Measurements from ENCODE around the gene WDFY3. TPM values are rescaled to one million over a fixed set of nuclear protein-coding genes. Genes with fewer than 3 reads are reported as not detected.

Gene WDFY3
- total and polyA plus RNA-seq, 9 of the 15 experiments (the other 6 are each of a cell fraction or from before 2014, with no cell fraction given), result 0.58 to 13.5 (median 9.4) TPM

DNA sequence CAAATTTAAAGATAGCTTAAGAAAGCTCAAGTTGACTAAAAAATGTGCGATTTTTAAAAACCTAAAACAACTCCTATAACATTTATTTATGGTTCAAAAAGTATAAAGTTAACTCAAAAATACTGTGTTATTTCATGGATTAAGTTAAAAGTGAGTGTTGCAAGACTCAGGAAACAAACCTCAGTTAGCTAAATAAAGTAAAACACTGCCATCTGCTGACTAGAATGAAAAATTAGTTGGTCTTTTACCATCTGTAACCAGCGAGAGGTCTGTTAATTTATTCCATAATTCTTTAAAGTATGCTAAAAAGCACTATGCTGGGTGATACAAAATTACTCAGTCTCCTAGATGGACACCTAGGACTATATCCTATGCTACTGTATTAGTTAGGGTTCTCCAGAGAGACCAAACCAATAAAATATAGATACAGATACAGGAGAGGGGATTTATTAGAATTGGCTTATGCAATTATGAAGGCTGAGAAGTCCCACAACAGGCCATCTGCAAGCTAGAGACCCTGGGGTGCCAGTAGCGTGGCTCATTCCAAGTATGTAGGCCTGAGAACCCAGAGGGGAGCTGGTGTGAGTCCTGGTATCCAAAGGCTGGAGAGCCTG lies 4.9 kb upstream of the WDFY3 start:
- ChIA-PET CTCF (ENCODE audit: low intra/inter-chr PET ratio) (interaction anchor here (0.6 to 3.8 kb wide), 6 partner anchors 192 to 1064 kb away, joined by 3 to 34 read pairs (median 4); no protein-coding TSS in a partner anchor), POLR2A (interaction anchor here (0.8 kb wide), 1 partner anchor 223 kb away, joined by 4 read pairs; no protein-coding TSS in a partner anchor)
- in situ Hi-C loops (cut with MboI) (loop anchor here (10.0 kb wide), 1 partner anchor 217 kb away; no protein-coding TSS in a partner anchor), intact Hi-C loops (cut with micrococcal nuclease) (loop anchor here (1.0 to 10.0 kb wide), 3 partner anchors 221 to 1327 kb away; no protein-coding TSS in a partner anchor)
- Histone ChIP-seq H3K36me3 (ENCODE audit: control insufficient read depth, insufficient read depth, low read length) (no peaks in the 10 kb centered on the region), H4K20me1 (replicated peaks; ENCODE audit: control insufficient read depth, insufficient read depth, low read length) (no peaks in the 10 kb centered on the region), H3K9ac (ENCODE audit: insufficient read depth in 1 of 2, low read depth in 2 of 2, low read length in 2 of 2) (no peak overlapping the region), H3K9me3 (replicated peaks; ENCODE audit: control insufficient read depth, insufficient read depth, low read depth, low read length) (no peaks in the 10 kb centered on the region), H3K9me1 (ENCODE audit: control insufficient read depth, insufficient read depth, low read length) (no peaks in the 10 kb centered on the region), H2AFZ (ENCODE audit: low read depth, low read length) (no peak overlapping the region), H3K4me3 (no peak overlapping the region), H3K27me3 (ENCODE audit: control insufficient read depth in 2 of 2, insufficient read depth in 2 of 2, low read length in 2 of 2) (no peaks in the 10 kb centered on the region), H3K79me2 (ENCODE audit: control insufficient read depth, insufficient read depth, low read length) (no peaks in the 10 kb centered on the region), H3K4me1 (replicated peaks in 1 of 2; ENCODE audit: control insufficient read depth in 2 of 2, insufficient read depth in 2 of 2, low read length in 2 of 2) (peaks cover 0 to 4% of the 10 kb centered on the region in 2 experiments; a peak in 2 of 5 replicates), H3K27ac (ENCODE audit: extremely low read depth, low read depth, low read length) (no peak overlapping the region), H3K4me2 (ENCODE audit: insufficient read depth, low read length) (no peak overlapping the region)
- 0% methylated on average over 3 of the region's 3 CpGs for WGBS (ENCODE audit: insufficient coverage, low coverage, missing lambda C conversion rate)
- DNase-seq (ENCODE audit: extremely low read depth in 1 of 4, low spot score in 3 of 4), result peak in 3 of 4 experiments; percentile 11 to 46 (median 22)
- peak; percentile 83 for FAIRE-seq
- peak; percentile 55 for ATAC-seq
- BruUV-seq (replicated peaks), result no TSS peak
- TF ChIP-seq, protein P1, sequence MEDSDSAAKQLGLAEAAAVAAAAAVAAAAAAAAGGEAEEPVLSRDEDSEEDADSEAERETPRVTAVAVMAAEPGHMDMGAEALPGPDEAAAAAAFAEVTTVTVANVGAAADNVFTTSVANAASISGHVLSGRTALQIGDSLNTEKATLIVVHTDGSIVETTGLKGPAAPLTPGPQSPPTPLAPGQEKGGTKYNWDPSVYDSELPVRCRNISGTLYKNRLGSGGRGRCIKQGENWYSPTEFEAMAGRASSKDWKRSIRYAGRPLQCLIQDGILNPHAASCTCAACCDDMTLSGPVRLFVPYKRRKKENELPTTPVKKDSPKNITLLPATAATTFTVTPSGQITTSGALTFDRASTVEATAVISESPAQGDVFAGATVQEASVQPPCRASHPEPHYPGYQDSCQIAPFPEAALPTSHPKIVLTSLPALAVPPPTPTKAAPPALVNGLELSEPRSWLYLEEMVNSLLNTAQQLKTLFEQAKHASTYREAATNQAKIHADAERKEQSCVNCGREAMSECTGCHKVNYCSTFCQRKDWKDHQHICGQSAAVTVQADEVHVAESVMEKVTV (CRISPR knock-in tag; IDR thresholded peaks at IDR 0.05), result peak; percentile 50; the same call in 1 of the 2 replicates
- TF ChIP-seq, protein P2, sequence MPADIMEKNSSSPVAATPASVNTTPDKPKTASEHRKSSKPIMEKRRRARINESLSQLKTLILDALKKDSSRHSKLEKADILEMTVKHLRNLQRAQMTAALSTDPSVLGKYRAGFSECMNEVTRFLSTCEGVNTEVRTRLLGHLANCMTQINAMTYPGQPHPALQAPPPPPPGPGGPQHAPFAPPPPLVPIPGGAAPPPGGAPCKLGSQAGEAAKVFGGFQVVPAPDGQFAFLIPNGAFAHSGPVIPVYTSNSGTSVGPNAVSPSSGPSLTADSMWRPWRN (IDR thresholded peaks at IDR 0.05; ENCODE audit: low read depth), result no peak
- TF ChIP-seq CHD2 (IDR thresholded peaks at IDR 0.05; ENCODE audit: low read depth, low read length), result no peak
- no peak for TF ChIP-seq POLR2AphosphoS5 (IDR thresholded peaks at IDR 0.05; ENCODE audit: control insufficient read depth, insufficient read depth, low read depth, low read length)
- TF ChIP-seq, protein P3, sequence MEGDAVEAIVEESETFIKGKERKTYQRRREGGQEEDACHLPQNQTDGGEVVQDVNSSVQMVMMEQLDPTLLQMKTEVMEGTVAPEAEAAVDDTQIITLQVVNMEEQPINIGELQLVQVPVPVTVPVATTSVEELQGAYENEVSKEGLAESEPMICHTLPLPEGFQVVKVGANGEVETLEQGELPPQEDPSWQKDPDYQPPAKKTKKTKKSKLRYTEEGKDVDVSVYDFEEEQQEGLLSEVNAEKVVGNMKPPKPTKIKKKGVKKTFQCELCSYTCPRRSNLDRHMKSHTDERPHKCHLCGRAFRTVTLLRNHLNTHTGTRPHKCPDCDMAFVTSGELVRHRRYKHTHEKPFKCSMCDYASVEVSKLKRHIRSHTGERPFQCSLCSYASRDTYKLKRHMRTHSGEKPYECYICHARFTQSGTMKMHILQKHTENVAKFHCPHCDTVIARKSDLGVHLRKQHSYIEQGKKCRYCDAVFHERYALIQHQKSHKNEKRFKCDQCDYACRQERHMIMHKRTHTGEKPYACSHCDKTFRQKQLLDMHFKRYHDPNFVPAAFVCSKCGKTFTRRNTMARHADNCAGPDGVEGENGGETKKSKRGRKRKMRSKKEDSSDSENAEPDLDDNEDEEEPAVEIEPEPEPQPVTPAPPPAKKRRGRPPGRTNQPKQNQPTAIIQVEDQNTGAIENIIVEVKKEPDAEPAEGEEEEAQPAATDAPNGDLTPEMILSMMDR (IDR thresholded peaks at IDR 0.05 in 2 of 3, conservative IDR thresholded peaks at IDR 0.05 in 1 of 3; ENCODE audit: insufficient read depth in 2 of 3, low read depth in 1 of 3, low read length in 3 of 3), result peak; percentile 43 to 73 (median 52); a peak in 4 of 6 replicates
- no peak for TF ChIP-seq XRCC4 (IDR thresholded peaks at IDR 0.05; ENCODE audit: extremely low read depth, insufficient read depth, insufficient read length)
- peak; percentile 40 for TF ChIP-seq SMC3 (conservative IDR thresholded peaks at IDR 0.05; ENCODE audit: insufficient read depth, low read depth, low read length)
- no peak for TF ChIP-seq SMARCE1 (IDR thresholded peaks at IDR 0.05)
- TF ChIP-seq RAD21 (CRISPR knock-in tag; conservative IDR thresholded peaks at IDR 0.05 in 1 of 2, IDR thresholded peaks at IDR 0.05 in 1 of 2), result peak; percentile 79 to 88
- no peak for TF ChIP-seq SMAD1 (IDR thresholded peaks at IDR 0.05; ENCODE audit: low read depth, low read length, partially characterized antibody)
- TF ChIP-seq CEBPB (tag; IDR thresholded peaks at IDR 0.05), result peak; percentile 93
- TF ChIP-seq, protein P4, sequence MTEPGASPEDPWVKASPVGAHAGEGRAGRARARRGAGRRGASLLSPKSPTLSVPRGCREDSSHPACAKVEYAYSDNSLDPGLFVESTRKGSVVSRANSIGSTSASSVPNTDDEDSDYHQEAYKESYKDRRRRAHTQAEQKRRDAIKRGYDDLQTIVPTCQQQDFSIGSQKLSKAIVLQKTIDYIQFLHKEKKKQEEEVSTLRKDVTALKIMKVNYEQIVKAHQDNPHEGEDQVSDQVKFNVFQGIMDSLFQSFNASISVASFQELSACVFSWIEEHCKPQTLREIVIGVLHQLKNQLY (CRISPR knock-in tag; conservative IDR thresholded peaks at IDR 0.05), result no peak
- TF ChIP-seq ASH1L (IDR thresholded peaks at IDR 0.05; ENCODE audit: borderline replicate concordance, low read depth, partially characterized antibody), result no peak
- TF ChIP-seq, protein P5, sequence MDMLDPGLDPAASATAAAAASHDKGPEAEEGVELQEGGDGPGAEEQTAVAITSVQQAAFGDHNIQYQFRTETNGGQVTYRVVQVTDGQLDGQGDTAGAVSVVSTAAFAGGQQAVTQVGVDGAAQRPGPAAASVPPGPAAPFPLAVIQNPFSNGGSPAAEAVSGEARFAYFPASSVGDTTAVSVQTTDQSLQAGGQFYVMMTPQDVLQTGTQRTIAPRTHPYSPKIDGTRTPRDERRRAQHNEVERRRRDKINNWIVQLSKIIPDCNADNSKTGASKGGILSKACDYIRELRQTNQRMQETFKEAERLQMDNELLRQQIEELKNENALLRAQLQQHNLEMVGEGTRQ (CRISPR knock-in tag; IDR thresholded peaks at IDR 0.05), result no peak
